HG02973 (cell line): ENCODE data around the gene PROX1.

Experiments
- ATAC-seq: cut with Tn5 transposase; IDR thresholded peaks from one replicate; pipeline ENCODE4 v1.9.1; 2021; ENCODE audit warnings: moderate library complexity; ENCODE audit not compliant: unreplicated experiment

Gene PROX1

GRCh38 chr1:214018386-214019268 is 30.9 kb downstream of the PROX1 start:
- peak; percentile 77 for ATAC-seq

- ATAC-seq = no peak
These were observed 31.7 kb downstream of the PROX1 start for GRCh38 chr1:214019499-214019898.

- ATAC-seq = no peak
These were observed 33.5 kb downstream of the PROX1 start for GRCh38 chr1:214021321-214021720.

- no peak for ATAC-seq
These were observed 34.5 kb downstream of the PROX1 start for GRCh38 chr1:214022229-214022791.

GRCh38 chr1:214022810-214023425 is 35.1 kb downstream of the PROX1 start:
- no peak for ATAC-seq

GRCh38 chr1:214026985-214027384 is 39.2 kb downstream of the PROX1 start:
- no peak for ATAC-seq

DNA sequence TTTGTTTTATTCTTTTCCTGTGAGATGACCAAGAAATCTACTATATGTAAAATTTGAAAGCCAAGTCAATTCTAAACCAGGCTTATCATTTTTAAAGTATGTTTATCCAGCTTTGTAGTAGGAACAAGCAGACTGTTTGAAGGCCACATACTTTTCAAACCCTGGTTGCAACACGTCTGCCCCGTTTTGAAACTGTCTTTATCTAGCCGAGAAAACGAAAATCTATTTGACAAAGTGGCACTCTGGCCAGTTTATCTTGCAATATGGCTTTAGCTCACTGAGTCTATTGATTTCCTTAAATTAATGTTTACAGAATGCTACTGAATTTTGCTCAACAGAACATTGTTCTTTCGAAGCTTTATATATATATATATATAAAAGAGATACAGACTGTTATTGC is 39.7 kb downstream of the PROX1 start:
- no peak for ATAC-seq

DNA sequence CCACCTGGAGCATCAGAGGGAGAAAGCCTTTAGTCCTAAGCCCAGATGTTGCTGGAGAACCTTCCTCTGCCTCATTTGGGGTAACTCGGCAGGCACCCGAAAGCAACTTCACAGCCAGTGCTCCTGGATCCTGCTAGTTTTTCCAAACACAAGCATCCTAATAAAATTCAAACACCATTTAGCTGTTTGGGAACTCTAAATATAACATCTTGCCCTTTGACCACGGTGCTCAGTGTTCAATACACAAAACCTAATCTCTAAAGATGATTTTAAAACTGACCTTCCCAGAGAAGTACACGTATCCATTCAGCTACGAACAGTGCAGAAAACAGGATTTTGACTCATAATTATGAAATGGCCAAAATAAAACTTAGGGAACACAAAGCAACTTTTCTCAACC is 40.3 kb downstream of the PROX1 start:
- ATAC-seq = no peak

GRCh38 chr1:214028649-214029406 is 41.1 kb downstream of the PROX1 start:
- no peak for ATAC-seq

DNA sequence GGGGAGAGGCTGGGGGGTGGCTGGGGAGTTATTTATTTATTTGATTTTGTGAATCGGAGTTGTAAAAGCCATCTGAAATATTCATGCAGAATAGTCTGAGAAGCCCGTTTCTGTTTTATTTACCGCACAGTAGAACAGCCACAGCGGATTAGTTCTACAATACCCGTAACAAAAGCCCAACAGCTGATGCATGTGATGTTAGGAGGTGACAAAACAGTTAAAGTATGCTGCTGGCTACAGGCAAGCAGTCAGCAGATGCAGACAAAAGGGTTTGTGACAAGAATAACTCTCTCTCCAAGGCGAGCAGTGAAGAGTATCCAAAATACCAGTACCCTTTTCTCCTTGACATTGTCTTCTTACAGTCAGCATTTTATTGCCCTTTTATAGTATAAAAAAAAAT is 42.0 kb downstream of the PROX1 start:
- no peak for ATAC-seq

DNA sequence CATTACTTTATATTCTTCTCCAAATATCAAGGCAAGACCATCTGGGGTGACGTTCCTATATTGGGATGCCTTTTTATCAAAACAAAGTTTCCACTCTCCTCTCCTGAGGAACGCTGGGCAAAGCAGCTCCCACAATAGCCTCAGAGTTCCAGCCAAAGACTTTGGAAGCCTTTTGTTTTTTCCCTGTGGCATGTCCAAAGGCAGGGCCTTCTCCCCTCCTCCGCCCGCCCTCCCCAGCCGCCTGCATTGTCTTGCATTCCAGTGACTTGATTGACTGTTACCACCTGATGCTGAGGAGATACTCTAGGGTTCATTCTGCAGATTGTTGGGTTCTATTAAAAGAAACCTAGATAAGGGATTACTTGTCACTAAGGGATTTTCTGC is 43.5 kb downstream of the PROX1 start:
- no peak for ATAC-seq

DNA sequence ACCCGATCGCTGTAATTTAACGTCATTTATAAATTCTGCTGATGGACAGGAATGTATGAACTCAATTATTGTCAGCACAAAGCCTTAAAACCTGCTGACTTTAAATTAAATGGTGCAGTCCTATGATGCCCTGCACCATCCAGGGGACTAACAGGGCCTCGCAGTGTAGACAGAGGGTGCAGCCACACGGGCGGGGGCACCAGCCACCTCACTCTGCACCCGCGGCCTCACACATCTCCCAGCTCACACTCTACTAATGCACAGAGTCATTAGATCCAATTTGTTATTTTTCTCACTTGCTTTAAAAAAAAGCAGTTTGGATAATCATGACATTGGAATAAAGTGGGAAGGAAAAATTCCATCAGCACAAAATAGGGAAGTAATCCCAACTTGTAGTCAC is 49.7 kb downstream of the PROX1 start:
- ATAC-seq = no peak

GRCh38 chr1:214039394-214040018 is 51.7 kb downstream of the PROX1 start:
- ATAC-seq = no peak

DNA sequence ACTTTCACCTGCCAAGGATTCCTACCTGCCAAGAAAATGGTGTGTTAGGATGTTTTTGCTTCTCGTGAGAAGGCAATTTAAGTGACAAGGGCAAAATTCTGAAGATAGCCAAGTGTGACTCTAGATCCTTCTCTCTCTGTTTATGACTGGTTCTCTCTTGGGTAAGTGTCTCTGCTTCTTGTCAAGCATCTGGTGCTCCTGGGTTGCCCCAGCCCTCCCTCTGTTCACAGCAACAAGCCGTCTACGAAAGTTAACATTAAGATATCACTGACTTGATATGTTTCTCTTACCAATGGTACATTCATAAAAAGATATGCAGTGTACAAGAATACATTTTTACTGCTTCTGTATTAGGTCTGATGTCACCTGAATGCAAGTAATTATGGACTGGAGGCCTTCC is 55.4 kb downstream of the PROX1 start:
- ATAC-seq = no peak

DNA sequence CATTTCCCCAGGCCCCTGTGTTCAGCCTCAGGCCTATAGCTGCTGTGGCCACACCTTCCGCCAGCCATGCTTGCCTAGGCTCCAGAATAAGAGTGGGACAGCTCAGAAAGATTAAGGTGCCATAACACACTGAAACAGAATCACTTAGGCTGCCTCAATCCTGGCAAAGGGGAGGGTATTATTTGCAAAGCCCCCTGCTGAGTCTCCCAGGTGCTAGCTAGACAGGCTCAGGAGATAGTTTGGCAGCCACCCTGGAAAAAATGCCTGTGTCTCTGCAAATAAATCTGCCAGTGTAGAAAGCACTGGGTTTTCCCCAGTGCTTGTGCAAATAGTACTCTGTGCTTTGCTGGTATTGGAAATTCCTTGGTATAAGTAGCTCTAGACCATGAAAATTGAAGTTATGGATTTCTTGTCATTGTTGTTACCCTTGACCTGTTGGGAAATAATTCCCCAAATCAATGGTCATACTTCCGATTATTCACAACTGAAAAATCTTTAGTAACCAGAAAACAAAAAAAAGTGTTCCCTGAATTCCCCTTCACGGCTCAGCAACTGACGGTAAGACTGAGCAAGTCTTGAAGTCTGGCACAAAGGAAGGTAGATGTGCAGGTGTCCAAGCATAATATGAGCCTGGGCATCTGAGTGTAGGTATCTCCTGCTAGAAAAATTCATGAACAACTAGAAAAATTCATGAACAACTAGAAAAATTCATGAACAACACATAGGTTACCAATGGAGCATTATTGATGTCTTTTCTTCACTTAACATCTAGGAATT is 56.9 kb downstream of the PROX1 start:
- ATAC-seq = no peak

DNA sequence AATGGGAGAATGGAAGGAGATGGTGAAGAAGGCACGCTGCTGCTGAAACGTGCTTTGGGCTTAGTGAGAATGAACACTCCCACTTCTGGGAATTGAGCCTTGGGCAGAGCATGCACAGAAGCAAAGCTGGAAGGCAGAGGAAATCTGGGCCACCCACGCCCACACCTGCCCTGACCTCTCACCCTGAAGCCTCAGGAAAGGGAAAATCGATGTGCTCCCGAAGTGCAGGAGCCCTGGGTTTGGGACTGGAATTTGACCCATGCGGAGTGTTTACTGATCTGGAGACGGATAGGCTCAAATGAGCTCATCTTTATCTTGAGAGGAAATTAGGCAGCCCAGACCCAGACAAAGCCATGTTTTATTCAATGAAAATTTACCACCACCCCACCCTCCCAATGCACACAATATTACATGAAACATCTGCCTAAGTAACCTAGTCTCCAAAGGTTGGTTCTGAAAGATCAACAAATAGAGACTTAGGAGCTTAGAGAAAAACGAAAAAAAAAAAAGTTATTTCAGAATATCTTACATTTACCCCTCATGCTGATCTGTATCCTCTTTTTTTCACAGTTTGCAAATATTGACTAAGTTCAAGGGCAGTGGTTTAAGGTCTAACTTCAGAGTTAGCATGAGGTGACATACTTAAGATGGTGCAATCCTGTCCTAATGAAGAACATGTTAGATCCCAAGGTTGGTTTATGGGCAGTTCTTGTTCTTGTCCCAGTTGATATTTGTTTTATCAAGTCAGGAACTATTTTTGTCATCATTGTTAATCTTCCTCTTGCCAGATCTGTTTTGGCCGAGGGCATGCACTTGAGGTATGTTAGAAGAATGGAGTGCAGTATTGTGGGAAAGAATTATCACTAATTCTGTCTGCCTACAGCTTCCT is 63.0 kb downstream of the PROX1 start:
- ATAC-seq = no peak

- ATAC-seq = no peak
These were observed 64.0 kb downstream of the PROX1 start for GRCh38 chr1:214051786-214052185.

- no peak for ATAC-seq
These were observed 70.3 kb downstream of the PROX1 start for GRCh38 chr1:214058076-214058475.

GRCh38 chr1:214066190-214066589 is 78.4 kb downstream of the PROX1 start:
- ATAC-seq = no peak
